ENCODE data around the gene BNC2. TPM values are rescaled to one million over a fixed set of nuclear protein-coding genes. Genes with fewer than 3 reads are reported as not detected.

BNC2 gene
- total RNA-seq, 2 donors from 2014 or later = 2.1 to 20.0 TPM

- Histone ChIP-seq H3K4me1 (no peaks in the 10 kb centered on the region), H3K9me3 (no peaks in the 10 kb centered on the region), H3K27me3 (no peaks in the 10 kb centered on the region), H3K27ac (no peak overlapping the region), H3K36me3 (no peaks in the 10 kb centered on the region), H3K4me3 (no peak overlapping the region), H3K9ac (ENCODE audit: low read depth in 2 of 2, low read length in 2 of 2) (no peak overlapping the region)
- no peak for TF ChIP-seq CTCF (IDR thresholded peaks at IDR 0.05)
- intact Hi-C loops (cut with DNase I) = loop anchor here (10.0 kb wide), 1 partner anchor 62 kb away; no protein-coding TSS in a partner anchor
- no peak for DNase-seq
Observed at GRCh38 chr9:16597136-16597535, 273.3 kb downstream of the BNC2 start.

GRCh38 chr9:16595227-16595626 lies 275.2 kb downstream of the BNC2 start:
- Histone ChIP-seq H3K36me3 (no peaks in the 10 kb centered on the region), H3K27ac (no peak overlapping the region), H3K4me3 (no peak overlapping the region), H3K4me1 (no peaks in the 10 kb centered on the region), H3K9ac (ENCODE audit: low read depth in 2 of 2, low read length in 2 of 2) (no peak overlapping the region), H3K27me3 (no peaks in the 10 kb centered on the region), H3K9me3 (no peaks in the 10 kb centered on the region)
- no peak for DNase-seq
- TF ChIP-seq CTCF (IDR thresholded peaks at IDR 0.05) = no peak
- intact Hi-C loops (cut with DNase I) = loop anchor here (10.0 kb wide), 1 partner anchor 60 kb away; no protein-coding TSS in a partner anchor

- no peak overlapping the region for H3K27ac ChIP-seq
- H3K4me1 ChIP-seq = no peaks in the 10 kb centered on the region
- H3K9ac ChIP-seq (ENCODE audit: low read depth in 2 of 2, low read length in 2 of 2) = no peak overlapping the region
- no peak for TF ChIP-seq CTCF (IDR thresholded peaks at IDR 0.05)
- no peak overlapping the region for H3K4me3 ChIP-seq
- no peak for DNase-seq
- H3K27me3 ChIP-seq = no peaks in the 10 kb centered on the region
- H3K36me3 ChIP-seq = no peaks in the 10 kb centered on the region
- intact Hi-C loops (cut with DNase I) = loop anchor here (10.0 kb wide), 1 partner anchor 60 kb away; no protein-coding TSS in a partner anchor
- no peaks in the 10 kb centered on the region for H3K9me3 ChIP-seq
Observed at GRCh38 chr9:16594787-16595186, 275.7 kb downstream of the BNC2 start.

- no peaks in the 10 kb centered on the region for H3K27me3 ChIP-seq
- H3K36me3 ChIP-seq = no peaks in the 10 kb centered on the region
- intact Hi-C loops (cut with DNase I) = loop anchor here (10.0 kb wide), 1 partner anchor 59 kb away; no protein-coding TSS in a partner anchor
- H3K4me1 ChIP-seq = no peaks in the 10 kb centered on the region
- H3K9ac ChIP-seq (ENCODE audit: low read depth in 2 of 2, low read length in 2 of 2) = no peak overlapping the region
- H3K4me3 ChIP-seq = no peak overlapping the region
- no peak for TF ChIP-seq CTCF (IDR thresholded peaks at IDR 0.05)
- DNase-seq = no peak
- no peaks in the 10 kb centered on the region for H3K9me3 ChIP-seq
- H3K27ac ChIP-seq = no peak overlapping the region
Observed at GRCh38 chr9:16593746-16594145, 276.7 kb downstream of the BNC2 start.

- Histone ChIP-seq H3K27ac (no peak overlapping the region), H3K9me3 (no peaks in the 10 kb centered on the region), H3K36me3 (no peaks in the 10 kb centered on the region), H3K4me1 (no peaks in the 10 kb centered on the region), H3K27me3 (no peaks in the 10 kb centered on the region), H3K4me3 (no peak overlapping the region), H3K9ac (ENCODE audit: low read depth in 2 of 2, low read length in 2 of 2) (no peak overlapping the region)
- intact Hi-C loops (cut with DNase I) = loop anchor here (10.0 kb wide), 1 partner anchor 56 kb away; no protein-coding TSS in a partner anchor
- no peak for TF ChIP-seq CTCF (IDR thresholded peaks at IDR 0.05)
- no peak for DNase-seq
Observed at GRCh38 chr9:16591092-16591491, 279.4 kb downstream of the BNC2 start.

Measured in colonic mucosa (tissue), 4 donors.